Measurements from ENCODE around the gene DOCK1. TPM values are rescaled to one million over a fixed set of nuclear protein-coding genes. Genes with fewer than 3 reads are reported as not detected.

DOCK1 gene
- total RNA-seq, 1 donor from 2014 or later: 44.9 TPM

- no peak for DNase-seq (ENCODE audit: low spot score)
These were observed 180.7 kb downstream of the DOCK1 start for GRCh38 chr10:127085957-127086356.

- DNase-seq (ENCODE audit: low spot score): no peak
These were observed 183.7 kb downstream of the DOCK1 start for GRCh38 chr10:127088908-127089307.

GRCh38 chr10:127089446-127089845 lies 184.2 kb downstream of the DOCK1 start:
- no peak for DNase-seq (ENCODE audit: low spot score)

- no peak for DNase-seq (ENCODE audit: low spot score)
These were observed 184.9 kb downstream of the DOCK1 start for GRCh38 chr10:127090138-127090537.

- DNase-seq (ENCODE audit: low spot score): no peak
These were observed 186.1 kb downstream of the DOCK1 start for GRCh38 chr10:127091354-127091753.

GRCh38 chr10:127092916-127093315 lies 187.7 kb downstream of the DOCK1 start:
- no peak for DNase-seq (ENCODE audit: low spot score)

GRCh38 chr10:127094984-127095383 lies 189.8 kb downstream of the DOCK1 start:
- DNase-seq (ENCODE audit: low spot score): no peak

GRCh38 chr10:127100983-127101615 lies 195.9 kb downstream of the DOCK1 start:
- DNase-seq (ENCODE audit: low spot score): no peak

- DNase-seq (ENCODE audit: low spot score): no peak
These were observed 196.9 kb downstream of the DOCK1 start for GRCh38 chr10:127102176-127102575.

- DNase-seq (ENCODE audit: low spot score): no peak
These were observed 209.9 kb downstream of the DOCK1 start for GRCh38 chr10:127115100-127115499.

- DNase-seq (ENCODE audit: low spot score): peak; percentile 51
These were observed 211.9 kb downstream of the DOCK1 start for GRCh38 chr10:127117125-127117524.

- no peak for DNase-seq (ENCODE audit: low spot score)
These were observed 212.8 kb downstream of the DOCK1 start for GRCh38 chr10:127118034-127118433.

- DNase-seq (ENCODE audit: low spot score): no peak
These were observed 214.7 kb downstream of the DOCK1 start for GRCh38 chr10:127119936-127120335.

GRCh38 chr10:127122831-127123230 lies 217.6 kb downstream of the DOCK1 start:
- DNase-seq (ENCODE audit: low spot score): no peak

GRCh38 chr10:127123626-127124025 lies 218.4 kb downstream of the DOCK1 start:
- DNase-seq (ENCODE audit: low spot score): no peak

GRCh38 chr10:127125331-127125730 lies 220.1 kb downstream of the DOCK1 start:
- no peak for DNase-seq (ENCODE audit: low spot score)

GRCh38 chr10:127127822-127128221 lies 222.6 kb downstream of the DOCK1 start:
- no peak for DNase-seq (ENCODE audit: low spot score)

GRCh38 chr10:127129104-127129503 lies 223.9 kb downstream of the DOCK1 start:
- no peak for DNase-seq (ENCODE audit: low spot score)

GRCh38 chr10:127132451-127132850 lies 227.2 kb downstream of the DOCK1 start:
- no peak for DNase-seq (ENCODE audit: low spot score)

- DNase-seq (ENCODE audit: low spot score): no peak
These were observed 228.0 kb downstream of the DOCK1 start for GRCh38 chr10:127133225-127133624.

GRCh38 chr10:127133672-127134500 lies 228.7 kb downstream of the DOCK1 start:
- DNase-seq (ENCODE audit: low spot score): no peak

- DNase-seq (ENCODE audit: low spot score): no peak
These were observed 230.8 kb downstream of the DOCK1 start for GRCh38 chr10:127135844-127136577.

- DNase-seq (ENCODE audit: low spot score): no peak
These were observed 232.2 kb downstream of the DOCK1 start for GRCh38 chr10:127137391-127137790.
